CD4-positive, alpha-beta memory T cell (primary cell): ENCODE data around the gene RPL27A. TPM values are rescaled to one million over a fixed set of nuclear protein-coding genes. Genes with fewer than 3 reads are reported as not detected.
"Not testable (repeated sequence)": the region's sequence is repeated elsewhere in the genome, so short reads cannot be mapped to it uniquely, and the experiment has no call there.

Source experiments
- CTCF ChIA-PET: fragments of 350-600 bp; sonication (Branson Sonifier 250); formaldehyde crosslinking; loops from one replicate; lab custom pipeline; 2021; ENCODE audit warnings: inconsistent platforms; ENCODE audit not compliant: partially characterized antibody; lab: Charles Lee
- POLR2A ChIA-PET: fragments of 350-600 bp; sonication (Branson Sonifier 250); formaldehyde crosslinking; loops from one replicate; lab custom pipeline; 2021; ENCODE audit not compliant: partially characterized antibody; lab: Charles Lee
- DNase-seq, 5 donors: peaks; one replicate each; pipeline versions ENCODE4 v3.0.0 to v3.0.0-alpha.2; 2020 to 2022; ENCODE audit warnings: mixed read lengths in 1 of 5
- H3K27ac ChIP-seq: one replicate; pipeline ENCODE4 v1.7.0; 2013; ENCODE audit warnings: low read depth, low read length
- H3K27me3 ChIP-seq: 2 replicates; pipeline ENCODE4 v1.7.0; 2013; ENCODE audit warnings: mild to moderate bottlenecking, low read length, moderate library complexity; ENCODE audit not compliant: insufficient read depth
- H3K36me3 ChIP-seq: 2 replicates; pipeline ENCODE4 v1.7.0; 2013; ENCODE audit warnings: mild to moderate bottlenecking, low read length, moderate library complexity; ENCODE audit not compliant: insufficient read depth
- H3K4me1 ChIP-seq: 2 replicates; pipeline ENCODE4 v1.7.0; 2013; ENCODE audit warnings: mild to moderate bottlenecking, low read length, moderate library complexity; ENCODE audit not compliant: insufficient read depth
- H3K4me3 ChIP-seq, 2 donors: one replicate each; pipeline ENCODE4 v1.7.0; 2013; ENCODE audit warnings: low read length in 2 of 2, mild to moderate bottlenecking in 1 of 2
- H3K9me3 ChIP-seq, 2 donors: one replicate each; pipeline ENCODE4 v1.7.0; 2013; ENCODE audit warnings: low read length in 2 of 2, control low read depth in 1 of 2; ENCODE audit not compliant: control insufficient read depth in 1 of 2
- H3K27ac Mint-ChIP-seq, 7 donors: one replicate each; pipeline ENCODE4 v1.8.0; 2020 to 2021; ENCODE audit warnings: mixed read lengths in 7 of 7, mild to moderate bottlenecking in 6 of 7, inconsistent platforms in 3 of 7, moderate library complexity in 3 of 7
- H3K27me3 Mint-ChIP-seq, 2 donors: one replicate each; pipeline ENCODE4 v1.8.0; 2020 to 2021; ENCODE audit warnings: mixed read lengths in 2 of 2
- H3K36me3 Mint-ChIP-seq, 2 donors: one replicate each; pipeline ENCODE4 v1.8.0; 2020 to 2021; ENCODE audit warnings: mixed read lengths in 2 of 2, inconsistent platforms in 1 of 2, mild to moderate bottlenecking in 1 of 2
- H3K4me1 Mint-ChIP-seq, 4 donors: one replicate each; pipeline ENCODE4 v1.8.0; 2020 to 2021; ENCODE audit warnings: mixed read lengths in 4 of 4, mild to moderate bottlenecking in 1 of 4
- H3K4me3 Mint-ChIP-seq, 8 donors: one replicate each; pipeline ENCODE4 v1.8.0; 2020 to 2021; ENCODE audit warnings: mixed read lengths in 8 of 8, mild to moderate bottlenecking in 7 of 8, moderate library complexity in 6 of 8, inconsistent platforms in 3 of 8
- H3K9me3 Mint-ChIP-seq, 8 donors: one replicate each; pipeline ENCODE4 v1.8.0; 2020 to 2021; ENCODE audit warnings: mixed read lengths in 8 of 8, mild to moderate bottlenecking in 5 of 8, inconsistent platforms in 3 of 8, moderate library complexity in 1 of 8
- intact Hi-C: fragments of 100-400 bp; cut with micrococcal nuclease; formaldehyde crosslinking; loops from one replicate; pipeline ENCODE4 v1.15.1; 2023
- polyA plus RNA-seq, 2 donors: library from polyadenylated mRNA; unstranded; fragments of 300-500 nt; fragmentation: Illumina TruSeq; gene quantifications; one replicate each; pipeline ENCODE4 v1.2.3, GENCODE V29; 2021
- total RNA-seq, 2 experiments: library from RNA; stranded (reverse); gene quantifications; one replicate each; pipeline ENCODE4 v1.2.3, GENCODE V29; 2021

RPL27A gene
- total and polyA plus RNA-seq, 4 experiments from 2014 or later: 1,456 to 3,736 (median 2,555) TPM

GRCh38 chr11:8656291-8656690 lies 26.3 kb upstream of the RPL27A start:
- intact Hi-C loops: no loop called here
- H3K27ac ChIP-seq: no peak overlapping the region
- POLR2A ChIA-PET: no interaction called here

GRCh38 chr11:8658321-8659057 lies 24.1 kb upstream of the RPL27A start:
- intact Hi-C loops: no loop called here
- H3K27me3 Mint-ChIP-seq: no peaks in the 10 kb centered on the region
- no peak overlapping the region for H3K4me3 Mint-ChIP-seq
- DNase-seq: no peak
- Histone ChIP-seq H3K4me3 (no peak overlapping the region), H3K27ac (no peak overlapping the region), H3K4me1 (no peaks in the 10 kb centered on the region), H3K36me3 (no peaks in the 10 kb centered on the region), H3K27me3 (no peaks in the 10 kb centered on the region), H3K9me3 (no peaks in the 10 kb centered on the region)
- H3K36me3 Mint-ChIP-seq: peaks cover 12 to 14% of the 10 kb centered on the region in 2 donors
- H3K4me1 Mint-ChIP-seq: no peaks in the 10 kb centered on the region
- ChIA-PET POLR2A (no interaction called here), CTCF (no interaction called here)
- no peaks in the 10 kb centered on the region for H3K9me3 Mint-ChIP-seq
- peak overlapping the region in 1 of 7 donors; percentile 22 for H3K27ac Mint-ChIP-seq

More at GRCh38 chr11:8656291-8656690, 26.3 kb upstream of the RPL27A start:
- H3K27ac Mint-ChIP-seq: peak overlapping the region in 2 of 7 donors; percentile 24 to 53
- no peaks in the 10 kb centered on the region for H3K4me1 Mint-ChIP-seq
- H3K9me3 Mint-ChIP-seq: no peaks in the 10 kb centered on the region
- Histone ChIP-seq H3K4me3 (no peak overlapping the region), H3K4me1 (no peaks in the 10 kb centered on the region), H3K9me3 (no peaks in the 10 kb centered on the region), H3K27me3 (no peaks in the 10 kb centered on the region), H3K36me3 (no peaks in the 10 kb centered on the region)
- no peaks in the 10 kb centered on the region for H3K27me3 Mint-ChIP-seq
- DNase-seq: no peak
- H3K4me3 Mint-ChIP-seq: no peak overlapping the region
- CTCF ChIA-PET: interaction anchor here (1.7 kb wide), 1 partner anchor 11 kb away, joined by 7 read pairs; no protein-coding TSS in a partner anchor
- H3K36me3 Mint-ChIP-seq: peaks cover 19 to 23% of the 10 kb centered on the region in 2 donors

- Mint-ChIP-seq H3K36me3 (peaks cover 7 to 25% of the 10 kb centered on the region in 2 donors), H3K9me3 (no peaks in the 10 kb centered on the region), H3K27ac (peak overlapping the region in 1 of 7 donors; percentile 22), H3K27me3 (no peaks in the 10 kb centered on the region), H3K4me1 (no peaks in the 10 kb centered on the region), H3K4me3 (peak overlapping the region in 1 of 8 donors; percentile 1)
- no peaks in the 10 kb centered on the region for H3K9me3 ChIP-seq
- ChIA-PET CTCF (no interaction called here), POLR2A (no interaction called here)
- intact Hi-C loops: no loop called here
- H3K4me3 ChIP-seq: no peak overlapping the region
- DNase-seq: no peak
- no peak overlapping the region for H3K27ac ChIP-seq
- H3K36me3 ChIP-seq: no peaks in the 10 kb centered on the region
- no peaks in the 10 kb centered on the region for H3K4me1 ChIP-seq
- no peaks in the 10 kb centered on the region for H3K27me3 ChIP-seq
Observed at GRCh38 chr11:8661001-8661795, 21.4 kb upstream of the RPL27A start.

- intact Hi-C loops: no loop called here
- no peaks in the 10 kb centered on the region for H3K36me3 ChIP-seq
- H3K4me1 Mint-ChIP-seq: peaks cover 0 to 2% (median 0%) of the 10 kb centered on the region in 4 donors
- H3K27me3 Mint-ChIP-seq: no peaks in the 10 kb centered on the region
- ChIA-PET CTCF (no interaction called here), POLR2A (no interaction called here)
- H3K4me3 Mint-ChIP-seq: no peak overlapping the region
- H3K27me3 ChIP-seq: no peaks in the 10 kb centered on the region
- no peaks in the 10 kb centered on the region for H3K9me3 ChIP-seq
- no peak for DNase-seq
- H3K4me3 ChIP-seq: no peak overlapping the region
- H3K27ac Mint-ChIP-seq: no peak overlapping the region
- no peak overlapping the region for H3K27ac ChIP-seq
- H3K36me3 Mint-ChIP-seq: peaks cover 27 to 31% of the 10 kb centered on the region in 2 donors
- H3K4me1 ChIP-seq: no peaks in the 10 kb centered on the region
- H3K9me3 Mint-ChIP-seq: no peaks in the 10 kb centered on the region
Observed at GRCh38 chr11:8665222-8665621, 17.4 kb upstream of the RPL27A start.

- H3K4me1 Mint-ChIP-seq, CTCF ChIA-PET, H3K27me3 ChIP-seq, H3K4me3 Mint-ChIP-seq, DNase-seq, H3K9me3 Mint-ChIP-seq, POLR2A ChIA-PET, H3K27ac Mint-ChIP-seq, intact Hi-C loops, H3K27ac ChIP-seq, H3K4me3 ChIP-seq, H3K4me1 ChIP-seq, H3K27me3 Mint-ChIP-seq, H3K9me3 ChIP-seq: not testable (repeated sequence)
- peaks cover 15% of the 10 kb centered on the region for H3K36me3 ChIP-seq
- peaks cover 43 to 49% of the 10 kb centered on the region in 2 donors for H3K36me3 Mint-ChIP-seq
Observed at GRCh38 chr11:8670081-8670480, 12.5 kb upstream of the RPL27A start.

- Mint-ChIP-seq H3K36me3 (peaks cover 38 to 47% of the 10 kb centered on the region in 2 donors), H3K9me3 (no peaks in the 10 kb centered on the region), H3K4me3 (no peak overlapping the region), H3K27ac (no peak overlapping the region), H3K27me3 (no peaks in the 10 kb centered on the region), H3K4me1 (peaks cover 0 to 2% (median 0%) of the 10 kb centered on the region in 4 donors)
- Histone ChIP-seq H3K4me3 (no peak overlapping the region), H3K4me1 (no peaks in the 10 kb centered on the region), H3K36me3 (peaks cover 15% of the 10 kb centered on the region), H3K27me3 (no peaks in the 10 kb centered on the region), H3K9me3 (no peaks in the 10 kb centered on the region), H3K27ac (no peak overlapping the region)
- ChIA-PET POLR2A (interaction anchor here (1.6 kb wide), 1 partner anchor 11 kb away, joined by 6 read pairs; the partner anchor contains the start of genes RPL27A and TRIM66), CTCF (no interaction called here)
- intact Hi-C loops: no loop called here
- DNase-seq: no peak
Observed at GRCh38 chr11:8671193-8671612, 11.4 kb upstream of the RPL27A start.

- Mint-ChIP-seq H3K4me3 (no peak overlapping the region), H3K36me3 (peaks cover 35 to 42% of the 10 kb centered on the region in 2 donors), H3K4me1 (no peaks in the 10 kb centered on the region), H3K27ac (no peak overlapping the region), H3K9me3 (no peaks in the 10 kb centered on the region), H3K27me3 (no peaks in the 10 kb centered on the region)
- ChIA-PET POLR2A (interaction anchor here (1.6 kb wide), 1 partner anchor 11 kb away, joined by 6 read pairs; the partner anchor contains the start of genes RPL27A and TRIM66), CTCF (interaction anchor here (0.6 kb wide), 1 partner anchor 1185 kb away, joined by 3 read pairs; no protein-coding TSS in a partner anchor)
- H3K27ac ChIP-seq: no peak overlapping the region
- intact Hi-C loops: no loop called here
- H3K36me3 ChIP-seq: peaks cover 15% of the 10 kb centered on the region
- no peaks in the 10 kb centered on the region for H3K4me1 ChIP-seq
- no peaks in the 10 kb centered on the region for H3K27me3 ChIP-seq
- no peaks in the 10 kb centered on the region for H3K9me3 ChIP-seq
- no peak overlapping the region for H3K4me3 ChIP-seq
- no peak for DNase-seq
Observed at GRCh38 chr11:8671651-8672062, 10.9 kb upstream of the RPL27A start.
